Endothelial cell of umbilical vein (primary cell): ENCODE measurements around the gene NEK8. TPM values are rescaled to one million over a fixed set of nuclear protein-coding genes. Genes with fewer than 3 reads are reported as not detected.

Experiments used
- BruUV-seq: library from RNA; stranded (reverse); fragments of 400-500 nt; replicated peaks from 2 replicates; lab custom pipeline; 2021; lab: Mats Ljungman, UMichigan
- CTCF ChIA-PET: fragments of 300-600, 350-600 bp; sonication (Branson Sonifier 250); formaldehyde crosslinking; loops from one replicate; lab custom pipeline; 2021; ENCODE audit warnings: antibody characterized with exemption, inconsistent platforms; lab: Charles Lee
- POLR2A ChIA-PET: fragments of 300-600, 350-600 bp; sonication (Branson Sonifier 250); formaldehyde crosslinking; loops from one replicate; lab custom pipeline; 2021; ENCODE audit warnings: antibody characterized with exemption, inconsistent platforms; lab: Charles Lee
- DNase-seq: peaks from one replicate; pipeline ENCODE4 v3.0.0-alpha.2; 2011; ENCODE audit warnings: low read depth, low spot score
- FAIRE-seq: peaks from 2 replicates; lab custom pipeline; 2011; peaks lifted over from hg19 to GRCh38; lab: Jason Lieb, UNC
- H2AFZ ChIP-seq: 2 replicates; pipeline ENCODE4 v1.6.0; 2012; ENCODE audit warnings: low read depth, low read length, control low read depth, inconsistent platforms
- H3K27ac ChIP-seq: 2 replicates; pipeline ENCODE4 v1.5.1; 2011; ENCODE audit warnings: low read depth, mild to moderate bottlenecking, control low read depth, low read length, moderate library complexity; ENCODE audit not compliant: insufficient read depth
- H3K27me3 ChIP-seq, 2 experiments: 2 replicates each; pipeline versions ENCODE4 v1.6.0 to v1.6.1; 2011; ENCODE audit warnings: low read length in 2 of 2, mixed read lengths in 1 of 2; ENCODE audit not compliant: control insufficient read depth in 2 of 2, insufficient read depth in 2 of 2
- H3K36me3 ChIP-seq, 2 experiments: 2 replicates in 1 of 2; 3 replicates in 1 of 2; pipeline ENCODE4 v1.5.1; 2011; ENCODE audit warnings: low read length in 2 of 2, mild to moderate bottlenecking in 1 of 2, moderate library complexity in 1 of 2; ENCODE audit not compliant: control insufficient read depth in 2 of 2, insufficient read depth in 2 of 2; ENCODE audit errors: extremely low read depth in 1 of 2
- H3K4me1 ChIP-seq: 3 replicates; pipeline ENCODE4 v1.5.1; 2011; ENCODE audit warnings: mild to moderate bottlenecking, low read length; ENCODE audit not compliant: control insufficient read depth, insufficient read depth; ENCODE audit errors: extremely low read depth
- H3K4me2 ChIP-seq: 2 replicates; pipeline ENCODE4 v1.6.1; 2011; ENCODE audit warnings: low read length, control low read depth, mixed read lengths; ENCODE audit not compliant: insufficient read depth
- H3K4me3 ChIP-seq, 3 experiments: fragments of 200-600 bp in 1 of 3; sonication (generic), shearing (Covaris generic) in 1 of 3; replicated peaks in 1 of 3; 2 replicates each; pipeline ENCODE4 v1.5.1; 2011 to 2016; ENCODE audit warnings: control low read depth in 3 of 3, low read length in 3 of 3, mild to moderate bottlenecking in 2 of 3, inconsistent platforms in 1 of 3, low read depth in 1 of 3, moderate library complexity in 1 of 3; ENCODE audit not compliant: insufficient read depth in 1 of 3
- H3K79me2 ChIP-seq: 2 replicates; pipeline ENCODE4 v1.6.0; 2012; ENCODE audit warnings: low read length, inconsistent platforms; ENCODE audit not compliant: control insufficient read depth, insufficient read depth
- H3K9ac ChIP-seq: replicated peaks from 2 replicates; pipeline ENCODE3; 2011; ENCODE audit warnings: low read length, control low read depth; ENCODE audit not compliant: insufficient read depth; ENCODE audit errors: extremely low read depth
- H3K9me1 ChIP-seq: replicated peaks from 3 replicates; pipeline ENCODE4 v1.6.0; 2011; ENCODE audit warnings: mild to moderate bottlenecking, low read length; ENCODE audit not compliant: control insufficient read depth, insufficient read depth; ENCODE audit errors: extremely low read depth
- H3K9me3 ChIP-seq: replicated peaks from 2 replicates; pipeline ENCODE4 v1.5.1; 2012; ENCODE audit warnings: low read length, inconsistent platforms; ENCODE audit not compliant: control insufficient read depth, insufficient read depth
- H4K20me1 ChIP-seq: replicated peaks from 2 replicates; pipeline ENCODE3; 2011; ENCODE audit warnings: mild to moderate bottlenecking, low read length; ENCODE audit not compliant: control insufficient read depth, insufficient read depth; ENCODE audit errors: extremely low read depth
- CTCF ChIP-seq, 2 donors: IDR thresholded peaks; 1 replicate in 1 of 2; 2 replicates in 1 of 2; pipeline ENCODE4 v1.5.1; 2011; ENCODE audit warnings: low read length in 2 of 2, mild to moderate bottlenecking in 2 of 2, moderate library complexity in 2 of 2, control low read depth in 1 of 2, inconsistent platforms in 1 of 2, low read depth in 1 of 2; ENCODE audit not compliant: insufficient read depth in 1 of 2; ENCODE audit errors: extremely low read depth in 1 of 2
- EZH2 ChIP-seq: IDR thresholded peaks from 2 replicates; pipeline ENCODE4 v1.6.1; 2012; ENCODE audit warnings: borderline replicate concordance, low read depth, mild to moderate bottlenecking, moderate library complexity, low read length, inconsistent platforms; ENCODE audit not compliant: severe bottlenecking
- FOS ChIP-seq: IDR thresholded peaks from 2 replicates; pipeline ENCODE4 v1.6.1; 2011; ENCODE audit warnings: mild to moderate bottlenecking, low read length, moderate library complexity, borderline replicate concordance; ENCODE audit not compliant: insufficient read depth
- MAX ChIP-seq: IDR thresholded peaks from 2 replicates; pipeline ENCODE4 v1.6.1; 2011; ENCODE audit not compliant: insufficient read depth, insufficient read length
- POLR2A ChIP-seq: IDR thresholded peaks from 2 replicates; pipeline ENCODE4 v1.6.1; 2012; ENCODE audit warnings: low read depth, mild to moderate bottlenecking, control low read depth, low read length
- POLR2AphosphoS5 ChIP-seq: IDR thresholded peaks from 2 replicates; pipeline ENCODE4 v1.6.1; 2012; ENCODE audit warnings: low read depth, mild to moderate bottlenecking, control low read depth, low read length, moderate library complexity; ENCODE audit not compliant: insufficient read depth
- dilution Hi-C: fragments of 300-500 bp; cut with MboI; formaldehyde crosslinking; loops from one replicate; pipeline ENCODE4 v1.15.0; 2019; ENCODE audit warnings: low sequenced_read_pairs; ENCODE audit not compliant: extremely low pct_ligation_motif_present
- intact Hi-C: fragments of 100-400 bp; cut with micrococcal nuclease; formaldehyde crosslinking; loops from one replicate; pipeline ENCODE4 v1.10.0; 2022
- polyA plus RNA-seq, 4 experiments: library from polyadenylated mRNA; depleted of rRNA in 3 of 4; stranded (reverse) in 3 of 4; unstranded in 1 of 4; fragments of >200 nt; gene quantifications; 2 replicates each; pipeline versions ENCODE4 v1.2.1 to v1.2.3, GENCODE V29; 2011 to 2012; ENCODE audit warnings: missing spikeins in 1 of 4
- total RNA-seq: library from RNA; stranded (reverse); gene quantifications from 2 replicates; pipeline ENCODE4 v1.2.3, GENCODE V29; 2021

NEK8 gene
- total and polyA plus RNA-seq, 2 donors (not counting 3 experiments of a cell fraction or from before 2014, with no cell fraction given) = 3.1 to 3.2 TPM

GRCh38 chr17:28710861-28711722 is 17.5 kb upstream of the NEK8 start:
- intact Hi-C loops = loop anchor here (1.0 to 5.0 kb wide), 2 partner anchors 8 to 49 kb away; partner anchors contain the start of genes RPL23A, SDF2 and SUPT6H
- CTCF ChIA-PET = interaction anchor here (0.6 to 5.2 kb wide), 12 partner anchors 8 to 406 kb away, joined by 3 to 21 read pairs (median 4); partner anchors contain the start of genes RPL23A and TLCD1
- Histone ChIP-seq H4K20me1 (no peaks in the 10 kb centered on the region), H3K4me3 (peak overlapping the region; percentile 3 to 55 (median 39)), H3K79me2 (no peaks in the 10 kb centered on the region), H3K9ac (peak overlapping the region; percentile 61), H3K27ac (peak overlapping the region; percentile 43), H3K4me2 (peak overlapping the region; percentile 65), H3K36me3 (peaks cover 0 to 11% of the 10 kb centered on the region in 2 experiments), H3K27me3 (no peaks in the 10 kb centered on the region), H3K9me1 (no peaks in the 10 kb centered on the region), H2AFZ (peak overlapping the region; percentile 1), H3K4me1 (peaks cover 6% of the 10 kb centered on the region), H3K9me3 (no peaks in the 10 kb centered on the region)
- TF ChIP-seq FOS = no peak
- peak; percentile 99 for TF ChIP-seq POLR2AphosphoS5
- TF ChIP-seq POLR2A = peak; percentile 97
- no peak for TF ChIP-seq MAX
- peak; percentile 93 for DNase-seq
- FAIRE-seq = peak; percentile 94
- POLR2A ChIA-PET = interaction anchor here (0.5 to 1.6 kb wide), 6 partner anchors 8 to 542 kb away, joined by 3 to 12 read pairs (median 3); partner anchors contain the start of genes RPL23A and TLCD1
- no TSS peak for BruUV-seq
- dilution Hi-C loops = no loop called here

GRCh38 chr17:28711723-28712031 is 16.9 kb upstream of the NEK8 start, which contains the start of gene PROCA1:
Gene PROCA1, minus strand, starts transcription at chr17:28711888. Its CDS starts 228 bp downstream, at chr17:28711660.
- dilution Hi-C loops = no loop called here

More at GRCh38 chr17:28711723-28712031, 16.9 kb upstream of the NEK8 start, which contains the start of gene PROCA1:
- Histone ChIP-seq H3K4me1 (peaks cover 12% of the 10 kb centered on the region), H3K27me3 (no peaks in the 10 kb centered on the region), H3K9me3 (no peaks in the 10 kb centered on the region), H3K9me1 (no peaks in the 10 kb centered on the region), H2AFZ (peak within 1 kb of the TSS; percentile 11), H3K79me2 (peaks cover 4% of the 10 kb centered on the region), H3K36me3 (peaks cover 0 to 11% of the 10 kb centered on the region in 2 experiments), H3K4me2 (peak within 1 kb of the TSS; percentile 65), H3K9ac (peak within 1 kb of the TSS; percentile 61), H3K4me3 (peak within 1 kb of the TSS in 2 of 3 experiments; percentile 39 to 55), H4K20me1 (no peaks in the 10 kb centered on the region), H3K27ac (peak within 1 kb of the TSS; percentile 43)
- CTCF ChIA-PET = interaction anchor here (0.6 to 5.2 kb wide), 9 partner anchors 8 to 405 kb away, joined by 3 to 21 read pairs (median 5); partner anchors contain the start of genes RPL23A and TLCD1
- intact Hi-C loops = loop anchor here (1.0 to 5.0 kb wide), 2 partner anchors 8 to 49 kb away; partner anchors contain the start of genes RPL23A, SDF2 and SUPT6H
- DNase-seq = no peak
- no peak for FAIRE-seq
- TSS peak; percentile 45 for BruUV-seq
- POLR2A ChIA-PET = interaction anchor here (0.5 to 1.6 kb wide), 2 partner anchors 8 to 543 kb away, joined by 3 to 12 read pairs; partner anchors contain the start of gene RPL23A
- TF ChIP-seq MAX (no peak), POLR2A (no peak), EZH2 (no peak), CTCF (IDR thresholded peaks at IDR 0.05; ENCODE audit: extremely low read depth in 1 of 2, insufficient read depth in 1 of 2, low read depth in 1 of 2, low read length in 2 of 2) (no peak)
